GM12878 (cell line): ENCODE data around the gene EPS8. TPM values are rescaled to one million over a fixed set of nuclear protein-coding genes. Genes with fewer than 3 reads are reported as not detected.
A peak's percentile ranks its signal among the peaks of the same experiment; 100 is the strongest.

Experiments
- ATAC-seq: fragments of 200-7000 bp; cut with Tn5 transposase; 3 replicates; pipeline ENCODE4 v1.9.1; 2020; ENCODE audit warnings: mild to moderate bottlenecking, moderate library complexity
- BruUV-seq: library from RNA; stranded (reverse); fragments of 400-500 nt; replicated peaks from 2 replicates; lab custom pipeline; 2021; lab: Mats Ljungman, UMichigan
- CTCF ChIA-PET: fragments of 300-600 bp; sonication (Branson Sonifier 250); formaldehyde crosslinking; extraction: SDS; loops from one replicate; lab custom pipeline; 2021; ENCODE audit warnings: inconsistent platforms; lab: Yijun Ruan, JAX
- POLR2A ChIA-PET: fragments of 350-600 bp; formaldehyde crosslinking; extraction: SDS; loops from one replicate; lab custom pipeline; 2021; ENCODE audit warnings: inconsistent platforms; lab: Charles Lee
- RAD21 ChIA-PET: fragments of 300-600 bp; sonication (Branson Sonifier 250); formaldehyde crosslinking; loops from one replicate; lab custom pipeline; 2023; ENCODE audit warnings: antibody characterized with exemption; ENCODE audit not compliant: unreplicated experiment; lab: Charles Lee
- SMC1A ChIA-PET: fragments of 300-600 bp; sonication (Branson Sonifier 250); formaldehyde crosslinking; loops from one replicate; lab custom pipeline; 2023; ENCODE audit not compliant: unreplicated experiment, uncharacterized antibody; lab: Charles Lee
- DNase-seq: peaks from one replicate; pipeline ENCODE4 v3.0.0-alpha.2; 2011; ENCODE audit warnings: low read depth, low spot score
- FAIRE-seq: peaks from 3 replicates; lab custom pipeline; 2011; peaks lifted over from hg19 to GRCh38; lab: Jason Lieb, UNC
- H2AFZ ChIP-seq: 2 replicates; pipeline ENCODE4 v1.6.0; 2011; ENCODE audit warnings: low read depth, low read length, control low read depth; ENCODE audit not compliant: control insufficient read depth
- H3K27ac ChIP-seq: 2 replicates; pipeline ENCODE4 v1.5.1; 2011; ENCODE audit warnings: control low read depth; ENCODE audit not compliant: control insufficient read depth, insufficient read depth
- H3K27me3 ChIP-seq, 2 experiments: replicated peaks in 1 of 2; 2 replicates each; pipeline versions ENCODE4 v1.6.0 to v1.6.1; 2011; ENCODE audit warnings: low read length in 1 of 2; ENCODE audit not compliant: control insufficient read depth in 2 of 2, insufficient read depth in 2 of 2
- H3K36me3 ChIP-seq, 2 experiments: 2 replicates each; pipeline ENCODE4 v1.5.1; 2011; ENCODE audit warnings: low read length in 1 of 2; ENCODE audit not compliant: control insufficient read depth in 2 of 2, insufficient read depth in 2 of 2
- H3K4me1 ChIP-seq: 2 replicates; pipeline ENCODE4 v1.6.1; 2011; ENCODE audit warnings: mild to moderate bottlenecking, low read length, moderate library complexity, mixed read lengths; ENCODE audit not compliant: control insufficient read depth, insufficient read depth
- H3K4me2 ChIP-seq: 2 replicates; pipeline ENCODE4 v1.6.0; 2011; ENCODE audit warnings: control low read depth; ENCODE audit not compliant: control insufficient read depth, insufficient read depth
- H3K4me3 ChIP-seq: fragments of 200-600 bp; sonication (generic); 2 replicates; pipeline ENCODE4 v1.5.1; 2016
- H3K79me2 ChIP-seq: 2 replicates; pipeline ENCODE4 v1.6.0; 2011; ENCODE audit warnings: low read length; ENCODE audit not compliant: control insufficient read depth, insufficient read depth
- H3K9ac ChIP-seq: 2 replicates; pipeline ENCODE4 v1.8.0; 2011; ENCODE audit warnings: low read length, control low read depth, mixed read lengths; ENCODE audit not compliant: control insufficient read depth, insufficient read depth
- H3K9me3 ChIP-seq: replicated peaks from 3 replicates; pipeline ENCODE4 v1.5.1; 2011; ENCODE audit warnings: mild to moderate bottlenecking, low read length; ENCODE audit not compliant: control insufficient read depth, insufficient read depth
- H4K20me1 ChIP-seq: 2 replicates; pipeline ENCODE4 v1.6.0; 2011; ENCODE audit not compliant: control insufficient read depth, insufficient read depth
- ATF7 ChIP-seq: fragments of 450-650 bp; IDR thresholded peaks from 2 replicates; pipeline ENCODE4 v1.6.1; 2016; ENCODE audit warnings: low read depth, mild to moderate bottlenecking
- BACH1 ChIP-seq: fragments of 450-650 bp; IDR thresholded peaks from 2 replicates; pipeline ENCODE4 v1.6.1; 2017; ENCODE audit warnings: mild to moderate bottlenecking, borderline replicate concordance
- BCL11A ChIP-seq: IDR thresholded peaks from 2 replicates; pipeline ENCODE4 v1.6.1; 2011; ENCODE audit warnings: low read depth, low read length
- BHLHE40 ChIP-seq, 2 experiments: fragments of 450-650 bp in 1 of 2; IDR thresholded peaks; 2 replicates each; pipeline ENCODE4 v1.6.1; 2011 to 2017; ENCODE audit warnings: low read depth in 2 of 2, borderline replicate concordance in 1 of 2, improper control_type of control experiment in 1 of 2, low read length in 1 of 2, mild to moderate bottlenecking in 1 of 2
- DPF2 ChIP-seq: fragments of 450-650 bp; IDR thresholded peaks from 2 replicates; pipeline ENCODE4 v1.6.1; 2017; ENCODE audit warnings: mild to moderate bottlenecking
- E2F4 ChIP-seq: IDR thresholded peaks from 2 replicates; pipeline ENCODE4 v1.6.1; 2012; ENCODE audit warnings: low read depth, low read length, improper control_type of control experiment
- EGR1 ChIP-seq, 2 experiments: IDR thresholded peaks; 1 replicate in 1 of 2; 2 replicates in 1 of 2; pipeline ENCODE4 v1.6.1; 2011 to 2012; ENCODE audit warnings: low read depth in 2 of 2, low read length in 2 of 2, borderline replicate concordance in 1 of 2, mild to moderate bottlenecking in 1 of 2, moderate library complexity in 1 of 2
- GATAD2B ChIP-seq: fragments of 450-650 bp; conservative IDR thresholded peaks from 2 replicates; pipeline ENCODE4 v1.6.1; 2017; ENCODE audit warnings: low read depth, mild to moderate bottlenecking, moderate library complexity
- IKZF1 ChIP-seq: fragments of 450-650 bp; conservative IDR thresholded peaks from 2 replicates; pipeline ENCODE4 v1.6.1; 2017; ENCODE audit warnings: antibody characterized with exemption, mild to moderate bottlenecking
- IKZF2 ChIP-seq, 2 experiments: fragments of 450-650 bp; IDR thresholded peaks; 2 replicates each; pipeline ENCODE4 v1.6.1; 2017; ENCODE audit warnings: mild to moderate bottlenecking in 2 of 2, moderate library complexity in 2 of 2
- KLF5 ChIP-seq: fragments of 450-650 bp; IDR thresholded peaks from 2 replicates; pipeline ENCODE4 v1.6.1; 2014; ENCODE audit warnings: mild to moderate bottlenecking; ENCODE audit not compliant: partially characterized antibody
- MTA2 ChIP-seq: fragments of 450-650 bp; IDR thresholded peaks from 2 replicates; pipeline ENCODE4 v1.6.1; 2016; ENCODE audit warnings: low read depth, mild to moderate bottlenecking, moderate library complexity
- PAX8 ChIP-seq: fragments of 450-650 bp; IDR thresholded peaks from 2 replicates; pipeline ENCODE4 v1.6.1; 2017; ENCODE audit warnings: mild to moderate bottlenecking, moderate library complexity
- POLR2A ChIP-seq: IDR thresholded peaks from 2 replicates; pipeline ENCODE4 v1.6.1; 2011; ENCODE audit warnings: low read depth, mild to moderate bottlenecking, low read length
- RAD21 ChIP-seq: IDR thresholded peaks from 2 replicates; pipeline ENCODE4 v1.6.1; 2011; ENCODE audit warnings: mild to moderate bottlenecking, low read depth, low read length, moderate library complexity; ENCODE audit not compliant: insufficient read depth
- SP1 ChIP-seq: IDR thresholded peaks from one replicate; pipeline ENCODE4 v1.6.1; 2011; ENCODE audit warnings: low read depth, low read length
- TARDBP ChIP-seq: IDR thresholded peaks from 2 replicates; pipeline ENCODE4 v1.6.1; 2016; ENCODE audit warnings: borderline replicate concordance
- ZNF217 ChIP-seq: fragments of 450-650 bp; IDR thresholded peaks from 2 replicates; pipeline ENCODE4 v1.6.1; 2017; ENCODE audit warnings: antibody characterized with exemption, mild to moderate bottlenecking
- ZNF24 ChIP-seq: fragments of 450-650 bp; IDR thresholded peaks from 2 replicates; pipeline ENCODE4 v1.6.1; 2017; ENCODE audit warnings: antibody characterized with exemption, mild to moderate bottlenecking
- ZNF384 ChIP-seq: IDR thresholded peaks from 2 replicates; pipeline ENCODE4 v1.6.1; 2012; ENCODE audit warnings: low read depth, mild to moderate bottlenecking, low read length, improper control_type of control experiment, borderline replicate concordance
- WGBS: methylation state at CpG from one replicate; pipeline ENCODE4 v1.1.6; 2016; ENCODE audit warnings: low lambda C conversion rate; ENCODE audit not compliant: insufficient replicate concordance, insufficient coverage; ENCODE audit errors: missing lambda C conversion rate; 5-methylcytosine and 5-hydroxymethylcytosine counted together
- in situ Hi-C: fragments of 300-500 bp; cut with MboI; formaldehyde crosslinking; loops from 9 replicates; pipeline ENCODE4 v1.14.3; 2018; ENCODE audit warnings: mixed read lengths
- intact Hi-C: fragments of 100-400 bp; cut with micrococcal nuclease; formaldehyde crosslinking; loops from one replicate; pipeline ENCODE4 v1.14.2; 2022; ENCODE audit not compliant: unreplicated experiment
- polyA plus RNA-seq, 11 experiments: library from polyadenylated mRNA; depleted of rRNA in 4 of 11; unstranded in 6 of 11; stranded (reverse) in 5 of 11; fragments of >200 nt; fragmentation: Nextera tagmentation in 4 of 11; fragmentation: Illumina TruSeq in 1 of 11; extraction: Ambion mirVana in 4 of 11; extraction: Trizol in 1 of 11; gene quantifications; 1 replicate in 1 of 11; 2 replicates in 10 of 11; pipeline versions ENCODE4 v1.2.1 to v1.2.3, GENCODE V29; 2011 to 2016; ENCODE audit warnings: inconsistent platforms in 2 of 11, missing spikeins in 2 of 11, low read depth in 1 of 11
- total RNA-seq, 4 experiments: library from RNA; depleted of rRNA in 3 of 4; stranded (reverse); fragments of >200 nt in 3 of 4; fragmentation: Illumina TruSeq in 1 of 4; extraction: Trizol in 1 of 4; gene quantifications; 2 replicates each; pipeline versions ENCODE4 v1.2.1 to v1.2.3, GENCODE V29; 2013 to 2021
- TF ChIP-seq, protein P1 (sequence below): fragments of 450-650 bp; IDR thresholded peaks from 2 replicates; pipeline ENCODE4 v1.6.1; 2018; ENCODE audit warnings: mild to moderate bottlenecking, low read depth, moderate library complexity; ENCODE audit not compliant: partially characterized antibody

The EPS8 gene
- total and polyA plus RNA-seq, 10 of the 15 experiments (the other 5 are each of a cell fraction or from before 2014, with no cell fraction given) = 1.3 to 127 (median 3.4) TPM

DNA sequence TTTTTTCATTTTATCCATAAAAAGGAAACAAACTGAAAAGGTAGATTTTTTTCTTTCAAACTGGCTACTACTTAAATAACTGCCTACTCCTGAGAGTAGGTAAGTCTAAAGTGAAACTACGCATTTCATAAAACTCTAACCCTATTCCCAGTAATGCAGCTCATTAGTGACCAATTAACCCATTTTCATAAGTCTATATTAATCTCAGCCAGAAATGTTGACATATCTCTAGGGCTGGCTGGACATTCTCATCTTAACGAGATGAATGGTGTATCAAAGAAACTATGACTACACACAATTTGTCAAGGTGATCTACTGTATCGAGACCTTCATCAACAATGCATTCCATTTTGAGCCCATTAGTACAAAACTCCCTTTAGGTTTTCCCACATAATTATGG lies 57.2 kb downstream of the EPS8 start:
- no peaks in the 10 kb centered on the region for H3K4me1 ChIP-seq
- FAIRE-seq (no peak), DNase-seq (peak; percentile 25), ATAC-seq (peak; percentile 76)
- H3K9ac ChIP-seq = no peak overlapping the region
- no peaks in the 10 kb centered on the region for H3K79me2 ChIP-seq
- no peak overlapping the region for H3K4me3 ChIP-seq
- H3K9me3 ChIP-seq = no peaks in the 10 kb centered on the region
- H3K27ac ChIP-seq = no peak overlapping the region
- ChIA-PET RAD21 (interaction anchor here (0.8 to 4.6 kb wide), 22 partner anchors 14 to 162 kb away, joined by 3 to 52 read pairs (median 4); partner anchors contain the start of gene EPS8), SMC1A (interaction anchor here (0.7 to 14.5 kb wide), 27 partner anchors 10 to 776 kb away, joined by 3 to 213 read pairs (median 4); partner anchors contain the start of gene EPS8), CTCF (interaction anchor here (0.9 to 3.3 kb wide), 8 partner anchors 14 to 56 kb away, joined by 3 to 30 read pairs (median 5); no protein-coding TSS in a partner anchor), POLR2A (interaction anchor here (0.6 to 4.9 kb wide), 13 partner anchors 13 to 57 kb away, joined by 3 to 48 read pairs (median 6); partner anchors contain the start of gene EPS8)
- WGBS = 77% methylated on average over 3 of the region's 3 CpGs
- no peaks in the 10 kb centered on the region for H4K20me1 ChIP-seq
- intact Hi-C loops (loop anchor here (1.0 to 5.0 kb wide), 3 partner anchors 31 to 55 kb away; partner anchors contain the start of gene EPS8), in situ Hi-C loops (no loop called here)
- no peaks in the 10 kb centered on the region for H3K27me3 ChIP-seq
- BruUV-seq = no TSS peak
- no peak overlapping the region for H3K4me2 ChIP-seq
- no peak overlapping the region for H2AFZ ChIP-seq
- no peaks in the 10 kb centered on the region for H3K36me3 ChIP-seq
- peak; percentile 52 for TF ChIP-seq ATF7
- peak; percentile 47 to 78; a peak in 3 of 4 replicates for TF ChIP-seq IKZF2 (IDR thresholded peaks at IDR 0.05)
- TF ChIP-seq MTA2 = peak; percentile 98
- TF ChIP-seq KLF5 = no peak
- TF ChIP-seq GATAD2B = 0 out of 2 replicates have a peak, but pooled peaks have one; percentile 11
- TF ChIP-seq POLR2A = no peak
- peak; percentile 27; the same call in 1 of the 2 replicates for TF ChIP-seq BCL11A
- peak; percentile 74; the same call in 1 of the 2 replicates for TF ChIP-seq DPF2
- no peak for TF ChIP-seq EGR1 (IDR thresholded peaks at IDR 0.05; ENCODE audit: borderline replicate concordance in 1 of 2, low read depth in 2 of 2, low read length in 2 of 2)
- TF ChIP-seq ZNF384 = 0 out of 2 replicates have a peak, but pooled peaks have one; percentile 11
- no peak for TF ChIP-seq TARDBP
- TF ChIP-seq BHLHE40 (IDR thresholded peaks at IDR 0.05; ENCODE audit: borderline replicate concordance in 1 of 2, low read depth in 2 of 2, low read length in 1 of 2) = 0 out of 4 replicates have a peak, but pooled peaks of 1 of the 2 experiments have one; percentile 7
- TF ChIP-seq ZNF217 = 0 out of 2 replicates have a peak, but pooled peaks have one; percentile 17
- no peak for TF ChIP-seq SP1
- peak; percentile 50 for TF ChIP-seq IKZF1
- TF ChIP-seq E2F4 = no peak
- no peak for TF ChIP-seq RAD21
- TF ChIP-seq ZNF24 = peak; percentile 69
- 0 out of 2 replicates have a peak, but pooled peaks have one; percentile 53 for TF ChIP-seq BACH1
- TF ChIP-seq PAX8 = peak; percentile 76; the same call in 1 of the 2 replicates
- TF ChIP-seq, protein P1, sequence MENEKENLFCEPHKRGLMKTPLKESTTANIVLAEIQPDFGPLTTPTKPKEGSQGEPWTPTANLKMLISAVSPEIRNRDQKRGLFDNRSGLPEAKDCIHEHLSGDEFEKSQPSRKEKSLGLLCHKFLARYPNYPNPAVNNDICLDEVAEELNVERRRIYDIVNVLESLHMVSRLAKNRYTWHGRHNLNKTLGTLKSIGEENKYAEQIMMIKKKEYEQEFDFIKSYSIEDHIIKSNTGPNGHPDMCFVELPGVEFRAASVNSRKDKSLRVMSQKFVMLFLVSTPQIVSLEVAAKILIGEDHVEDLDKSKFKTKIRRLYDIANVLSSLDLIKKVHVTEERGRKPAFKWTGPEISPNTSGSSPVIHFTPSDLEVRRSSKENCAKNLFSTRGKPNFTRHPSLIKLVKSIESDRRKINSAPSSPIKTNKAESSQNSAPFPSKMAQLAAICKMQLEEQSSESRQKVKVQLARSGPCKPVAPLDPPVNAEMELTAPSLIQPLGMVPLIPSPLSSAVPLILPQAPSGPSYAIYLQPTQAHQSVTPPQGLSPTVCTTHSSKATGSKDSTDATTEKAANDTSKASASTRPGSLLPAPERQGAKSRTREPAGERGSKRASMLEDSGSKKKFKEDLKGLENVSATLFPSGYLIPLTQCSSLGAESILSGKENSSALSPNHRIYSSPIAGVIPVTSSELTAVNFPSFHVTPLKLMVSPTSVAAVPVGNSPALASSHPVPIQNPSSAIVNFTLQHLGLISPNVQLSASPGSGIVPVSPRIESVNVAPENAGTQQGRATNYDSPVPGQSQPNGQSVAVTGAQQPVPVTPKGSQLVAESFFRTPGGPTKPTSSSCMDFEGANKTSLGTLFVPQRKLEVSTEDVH = no peak
